ENCODE results near the gene ZBTB46.
A peak's percentile ranks its signal among the peaks of the same experiment; 100 is the strongest.
"Not testable (repeated sequence)": the region's sequence is repeated elsewhere in the genome, so short reads cannot be mapped to it uniquely, and the experiment has no call there.

The ZBTB46 gene, protein sequence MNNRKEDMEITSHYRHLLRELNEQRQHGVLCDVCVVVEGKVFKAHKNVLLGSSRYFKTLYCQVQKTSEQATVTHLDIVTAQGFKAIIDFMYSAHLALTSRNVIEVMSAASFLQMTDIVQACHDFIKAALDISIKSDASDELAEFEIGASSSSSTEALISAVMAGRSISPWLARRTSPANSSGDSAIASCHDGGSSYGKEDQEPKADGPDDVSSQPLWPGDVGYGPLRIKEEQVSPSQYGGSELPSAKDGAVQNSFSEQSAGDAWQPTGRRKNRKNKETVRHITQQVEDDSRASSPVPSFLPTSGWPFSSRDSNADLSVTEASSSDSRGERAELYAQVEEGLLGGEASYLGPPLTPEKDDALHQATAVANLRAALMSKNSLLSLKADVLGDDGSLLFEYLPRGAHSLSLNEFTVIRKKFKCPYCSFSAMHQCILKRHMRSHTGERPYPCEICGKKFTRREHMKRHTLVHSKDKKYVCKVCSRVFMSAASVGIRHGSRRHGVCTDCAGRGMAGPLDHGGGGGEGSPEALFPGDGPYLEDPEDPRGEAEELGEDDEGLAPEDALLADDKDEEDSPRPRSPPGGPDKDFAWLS

DNA sequence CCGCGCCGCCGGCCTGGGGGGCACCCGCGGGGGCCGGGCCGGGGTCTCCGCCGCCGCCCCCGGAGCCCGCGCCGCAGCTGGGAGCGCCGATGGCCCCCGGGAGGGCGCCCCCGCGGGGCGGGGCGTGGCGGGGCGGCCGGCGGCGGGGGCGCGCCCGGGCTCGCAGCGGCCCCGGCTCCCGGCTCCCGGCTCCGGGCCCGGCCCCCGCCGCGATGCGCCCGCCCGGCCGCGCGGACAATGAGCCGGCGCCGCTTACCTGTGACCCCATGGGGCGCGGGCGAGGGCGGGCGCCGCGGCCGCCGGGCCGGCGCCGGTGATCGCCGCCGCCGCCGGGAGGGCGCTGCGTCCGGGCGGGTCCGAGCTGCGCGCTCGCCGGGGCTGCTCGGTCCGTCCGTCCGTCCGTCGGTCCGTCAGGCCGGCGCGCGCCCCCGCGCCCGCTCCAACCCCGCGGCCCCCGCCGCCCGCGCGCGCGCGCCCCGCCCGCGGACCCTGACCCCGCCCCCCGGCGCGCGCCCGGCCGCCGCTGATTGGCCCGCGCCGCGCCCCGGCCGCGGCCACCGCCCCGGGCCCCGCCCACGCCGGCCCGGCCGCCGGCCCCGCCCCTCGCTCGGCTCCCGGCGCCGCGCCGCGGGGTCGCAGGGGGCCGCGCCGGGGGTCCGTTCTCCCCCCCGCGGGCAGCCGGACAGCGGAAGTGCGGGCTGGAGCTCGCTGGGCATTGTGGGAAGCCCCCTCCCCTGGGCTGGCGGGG, at the start of gene ZBTB46:
Gene ZBTB46, minus strand, starts transcription at position 424 of the 748 bp plus-strand sequence. CDS start 40,507 bp downstream, outside the sequence.
- peak; percentile 59 for DNase-seq

GRCh38 chr20:63878899-63879663, 48.0 kb upstream of the ZBTB46 start:
- DNase-seq = peak; percentile 43

GRCh38 chr20:63877755-63878470, 46.8 kb upstream of the ZBTB46 start:
- DNase-seq = no peak

GRCh38 chr20:63876489-63877036, 45.5 kb upstream of the ZBTB46 start:
- DNase-seq = no peak

- not testable (repeated sequence) for DNase-seq
Measured at GRCh38 chr20:63874241-63874640, 43.2 kb upstream of the ZBTB46 start.

GRCh38 chr20:63873477-63873971, 42.5 kb upstream of the ZBTB46 start:
- no peak for DNase-seq

DNA sequence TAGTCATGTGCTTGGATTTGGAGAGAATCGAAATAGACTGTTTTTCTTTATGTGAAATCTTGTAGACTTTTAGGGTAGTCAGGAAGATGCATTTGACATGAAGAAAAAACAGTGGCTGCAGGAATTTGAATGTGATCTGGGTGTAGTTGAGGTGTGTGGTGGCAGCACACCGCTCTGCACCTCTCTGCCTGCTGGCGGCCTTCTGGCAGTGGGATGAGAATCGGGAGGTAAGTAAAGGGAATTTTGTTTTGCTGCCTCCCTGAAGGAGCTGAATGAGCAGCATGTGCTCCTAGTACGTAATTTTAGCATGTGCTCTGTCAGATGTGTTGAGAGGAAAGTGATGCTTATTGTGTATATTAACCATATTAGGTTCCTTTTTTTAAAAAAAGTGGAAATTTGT, 37.2 kb upstream of the ZBTB46 start:
- DNase-seq = no peak

GRCh38 chr20:63867042-63867441, 36.0 kb upstream of the ZBTB46 start:
- DNase-seq = not testable (repeated sequence)

GRCh38 chr20:63864978-63865640, 34.0 kb upstream of the ZBTB46 start, which contains the start of gene TPD52L2:
Gene TPD52L2, plus strand, starts transcription at chr20:63865270. Its CDS starts 96 bp downstream, at chr20:63865366.
- DNase-seq = peak; percentile 100

- DNase-seq = no peak
Measured at GRCh38 chr20:63864545-63864977, 33.5 kb upstream of the ZBTB46 start.

DNA sequence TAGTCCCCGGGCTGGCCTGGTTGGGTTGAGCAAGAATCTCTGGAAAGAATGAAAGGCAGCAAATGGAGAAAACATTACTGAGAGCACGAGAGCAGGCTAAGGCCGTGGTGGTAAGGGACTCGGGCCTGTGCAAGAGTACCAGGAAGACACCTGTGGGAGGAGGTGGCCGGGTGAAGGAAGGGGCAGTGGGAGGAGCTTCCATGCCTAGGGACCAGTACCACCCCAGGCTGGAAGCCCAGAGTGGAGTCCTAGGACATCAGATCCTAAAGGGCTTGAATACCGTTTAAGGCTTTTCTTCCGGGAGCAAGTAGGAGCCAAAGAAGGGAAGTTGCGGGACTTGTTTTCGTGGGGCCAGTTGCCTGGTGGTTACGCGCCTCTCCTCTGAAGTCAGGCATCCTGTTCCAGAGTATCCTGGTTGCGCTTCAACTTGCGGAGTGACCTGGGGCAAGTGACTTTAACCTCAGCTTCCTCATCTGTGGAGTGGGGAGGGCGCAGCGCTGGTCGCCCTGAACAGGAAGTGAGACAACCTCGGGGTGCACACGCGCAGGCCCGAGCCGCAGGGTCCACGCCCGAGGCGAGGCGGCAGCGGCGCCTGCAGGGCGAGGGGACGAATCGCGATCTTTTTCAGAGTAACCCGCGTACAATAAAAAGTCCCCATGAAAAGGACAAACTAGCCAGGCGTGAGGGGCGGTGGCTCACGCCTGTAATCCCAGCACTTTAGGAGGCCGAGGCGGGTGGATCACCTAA, 32.9 kb upstream of the ZBTB46 start:
- peak; percentile 69 for DNase-seq

DNA sequence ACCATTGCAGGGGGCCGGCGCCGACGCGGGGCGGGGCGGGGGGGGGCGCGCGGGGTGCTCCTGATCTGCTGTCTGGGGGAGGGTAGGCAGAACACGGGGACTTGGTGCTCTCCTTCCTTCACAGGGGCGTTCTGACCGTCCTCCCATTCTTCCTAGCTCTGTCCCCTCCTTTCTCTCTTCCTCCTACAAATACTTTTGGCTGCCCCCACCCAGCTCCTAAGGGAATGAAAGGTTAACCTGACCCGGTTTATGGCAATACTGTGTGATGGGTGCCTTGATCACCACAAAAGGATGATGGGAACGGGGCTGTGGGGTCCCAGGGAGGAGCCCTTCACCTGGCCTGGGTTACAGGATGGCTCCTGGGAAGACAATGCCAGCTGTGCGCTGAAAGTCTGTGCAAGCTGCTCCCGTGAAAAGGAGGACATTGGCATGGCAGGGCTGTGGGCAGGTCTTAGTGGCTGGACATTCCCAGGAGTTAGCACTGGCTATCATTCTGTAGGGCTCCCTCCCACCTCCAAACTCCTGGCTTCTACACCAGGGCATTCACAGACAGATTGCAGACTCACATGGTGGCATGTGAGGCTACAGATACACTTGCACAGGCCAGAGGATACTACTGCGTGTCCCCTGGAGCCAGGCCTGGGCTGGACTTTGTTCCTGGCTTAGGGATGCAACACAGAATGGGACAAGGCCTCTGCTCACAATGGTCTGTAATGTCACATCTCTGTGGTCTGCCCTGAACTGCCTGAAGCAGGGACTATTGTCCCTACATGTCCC, 32.1 kb upstream of the ZBTB46 start:
- no peak for DNase-seq

DNA sequence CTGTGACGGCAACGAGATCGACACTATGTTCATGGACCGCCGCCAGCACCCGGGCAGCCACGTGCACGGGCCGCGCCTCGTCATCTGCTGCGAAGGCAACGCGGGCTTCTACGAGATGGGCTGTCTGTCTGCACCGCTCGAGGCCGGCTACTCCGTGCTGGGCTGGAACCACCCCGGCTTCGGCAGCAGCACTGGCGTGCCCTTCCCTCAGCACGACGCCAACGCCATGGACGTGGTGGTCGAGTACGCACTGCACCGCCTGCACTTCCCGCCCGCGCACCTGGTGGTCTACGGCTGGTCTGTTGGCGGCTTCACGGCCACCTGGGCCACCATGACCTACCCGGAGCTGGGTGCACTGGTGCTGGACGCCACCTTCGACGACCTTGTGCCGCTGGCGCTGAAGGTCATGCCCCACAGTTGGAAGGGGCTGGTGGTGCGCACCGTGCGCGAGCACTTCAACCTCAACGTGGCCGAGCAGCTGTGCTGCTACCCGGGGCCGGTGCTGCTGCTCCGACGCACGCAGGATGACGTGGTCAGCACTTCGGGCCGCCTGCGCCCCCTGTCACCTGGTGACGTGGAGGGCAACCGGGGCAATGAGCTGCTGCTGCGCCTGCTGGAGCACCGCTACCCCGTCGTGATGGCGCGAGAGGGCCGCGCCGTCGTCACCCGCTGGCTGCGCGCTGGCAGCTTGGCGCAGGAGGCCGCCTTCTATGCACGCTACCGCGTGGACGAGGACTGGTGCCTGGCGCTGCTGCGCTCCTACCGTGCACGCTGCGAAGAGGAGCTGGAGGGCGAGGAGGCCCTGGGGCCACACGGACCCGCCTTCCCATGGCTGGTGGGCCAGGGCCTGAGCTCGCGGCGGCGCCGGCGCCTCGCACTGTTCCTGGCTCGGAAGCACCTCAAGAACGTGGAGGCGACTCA, 31.2 kb upstream of the ZBTB46 start:
- DNase-seq = no peak

GRCh38 chr20:63861365-63861934, 30.4 kb upstream of the ZBTB46 start, which contains the start of gene ABHD16B:
Gene ABHD16B, plus strand, starts transcription at chr20:63861498. Its CDS starts 43 bp downstream, at chr20:63861541.
- no peak for DNase-seq

DNA sequence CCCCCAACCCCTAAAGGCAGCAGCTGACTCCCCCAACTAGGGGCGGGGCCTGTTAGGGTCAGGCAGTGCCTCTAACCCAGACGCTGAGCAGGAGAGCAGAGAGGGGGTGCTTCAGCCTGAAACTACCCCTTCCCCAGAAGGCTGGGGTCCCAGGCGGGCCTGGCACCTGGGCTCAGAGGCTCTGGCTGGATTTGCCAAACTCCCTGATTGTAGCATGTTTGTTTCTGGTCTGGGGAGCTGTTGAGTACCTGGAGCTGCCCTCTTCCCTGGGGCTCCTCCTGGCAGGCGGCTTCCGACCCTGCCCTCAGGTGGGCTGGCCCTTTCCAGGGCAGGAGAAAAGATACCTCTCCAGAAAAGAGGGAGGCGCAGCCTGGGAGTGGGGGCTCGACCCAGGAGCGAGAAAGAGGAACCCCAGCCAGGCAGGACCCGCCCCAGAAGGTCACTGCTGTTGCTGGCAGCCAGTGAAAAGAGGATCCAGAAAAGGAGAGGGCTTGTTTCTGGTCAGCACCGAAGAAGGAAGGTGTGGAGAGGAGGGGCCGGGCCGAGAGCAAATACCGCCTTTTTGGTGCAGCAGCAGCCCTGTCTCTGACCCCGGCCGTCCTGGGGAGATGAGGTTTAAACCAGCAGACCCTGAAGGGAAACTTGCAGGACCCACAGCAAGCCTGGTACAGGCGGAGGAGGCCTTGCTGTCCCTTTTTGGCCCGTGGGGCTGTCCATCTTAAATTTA, 29.4 kb upstream of the ZBTB46 start:
- no peak for DNase-seq

DNA sequence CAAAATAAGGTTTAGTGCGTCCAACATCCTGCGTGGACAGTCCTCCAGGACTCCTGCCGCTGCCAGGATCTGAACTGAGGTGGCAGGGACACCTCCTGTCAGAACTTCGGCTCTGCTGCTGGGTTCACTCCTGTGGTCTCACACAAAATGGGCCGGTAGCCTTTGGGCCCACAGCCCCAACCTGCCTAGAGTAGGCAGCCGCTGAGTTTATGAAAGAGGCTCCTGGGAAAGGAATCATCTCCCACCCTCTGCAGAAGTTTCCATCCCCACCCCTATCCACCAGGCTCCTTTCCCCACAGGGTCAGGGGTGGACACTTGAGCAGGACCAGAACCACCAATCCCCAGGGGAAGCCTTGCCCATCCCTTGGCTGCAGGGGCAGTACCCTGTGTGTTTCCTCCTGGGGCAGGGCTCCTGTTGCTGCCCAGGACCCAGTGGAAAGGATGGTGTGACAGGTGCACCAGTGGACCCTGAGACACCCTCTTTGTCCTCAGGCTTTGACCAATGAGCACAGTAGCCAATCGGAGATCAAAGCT, 28.2 kb upstream of the ZBTB46 start:
- no peak for DNase-seq
